GM12874 (cell line): ENCODE results near the gene NUDT21.
A peak's percentile ranks its signal among the peaks of the same experiment; 100 is the strongest.

Experiments
- TF ChIP-seq, protein P1 (sequence below): IDR thresholded peaks from 2 replicates; pipeline ENCODE4 v1.5.1; 2011; ENCODE audit warnings: low read depth, mild to moderate bottlenecking, control low read depth, low read length, moderate library complexity; ENCODE audit not compliant: insufficient read depth

NUDT21 gene

GRCh38 chr16:56413381-56413780 lies 37.8 kb downstream of the NUDT21 start:
- TF ChIP-seq, protein P1, sequence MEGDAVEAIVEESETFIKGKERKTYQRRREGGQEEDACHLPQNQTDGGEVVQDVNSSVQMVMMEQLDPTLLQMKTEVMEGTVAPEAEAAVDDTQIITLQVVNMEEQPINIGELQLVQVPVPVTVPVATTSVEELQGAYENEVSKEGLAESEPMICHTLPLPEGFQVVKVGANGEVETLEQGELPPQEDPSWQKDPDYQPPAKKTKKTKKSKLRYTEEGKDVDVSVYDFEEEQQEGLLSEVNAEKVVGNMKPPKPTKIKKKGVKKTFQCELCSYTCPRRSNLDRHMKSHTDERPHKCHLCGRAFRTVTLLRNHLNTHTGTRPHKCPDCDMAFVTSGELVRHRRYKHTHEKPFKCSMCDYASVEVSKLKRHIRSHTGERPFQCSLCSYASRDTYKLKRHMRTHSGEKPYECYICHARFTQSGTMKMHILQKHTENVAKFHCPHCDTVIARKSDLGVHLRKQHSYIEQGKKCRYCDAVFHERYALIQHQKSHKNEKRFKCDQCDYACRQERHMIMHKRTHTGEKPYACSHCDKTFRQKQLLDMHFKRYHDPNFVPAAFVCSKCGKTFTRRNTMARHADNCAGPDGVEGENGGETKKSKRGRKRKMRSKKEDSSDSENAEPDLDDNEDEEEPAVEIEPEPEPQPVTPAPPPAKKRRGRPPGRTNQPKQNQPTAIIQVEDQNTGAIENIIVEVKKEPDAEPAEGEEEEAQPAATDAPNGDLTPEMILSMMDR: no peak

DNA sequence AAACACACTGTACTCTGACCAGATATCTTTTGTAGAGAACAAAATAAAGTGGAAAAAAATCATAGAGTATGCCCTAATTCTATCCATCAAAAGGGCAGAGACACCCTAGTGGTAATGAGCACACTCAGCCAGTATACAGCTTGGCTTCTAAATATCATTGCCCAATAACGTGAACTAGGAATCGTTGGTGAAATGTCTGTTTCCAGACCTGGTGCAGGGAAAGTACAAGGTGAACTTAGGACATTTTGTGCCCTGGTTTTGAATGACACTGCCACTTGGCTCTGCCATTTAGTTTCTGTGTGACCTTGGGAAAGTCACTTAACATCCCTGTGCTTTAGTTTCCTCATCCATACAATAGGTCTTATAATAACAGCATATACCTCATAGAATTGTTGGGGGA lies 39.5 kb downstream of the NUDT21 start:
- TF ChIP-seq, protein P1: no peak

DNA sequence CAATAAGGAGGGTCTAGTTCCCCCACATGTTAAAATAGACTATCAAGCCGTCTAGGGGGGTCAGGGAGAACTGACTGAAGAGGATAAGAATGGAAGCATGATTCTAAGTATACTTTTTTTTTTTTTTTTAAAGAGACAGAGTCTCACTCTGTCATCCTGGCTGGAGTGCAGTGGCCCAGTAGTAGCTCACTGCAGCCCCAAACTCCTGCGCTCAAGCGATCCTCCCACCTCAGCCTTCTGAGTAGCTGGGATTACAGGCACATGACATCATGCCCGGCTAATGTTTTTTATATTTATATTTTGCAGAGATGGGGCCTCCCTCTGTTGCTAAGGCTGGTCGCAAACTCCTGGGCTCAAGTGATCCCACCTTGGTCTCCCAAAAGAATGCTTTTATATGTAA lies 40.0 kb downstream of the NUDT21 start:
- TF ChIP-seq, protein P1: no peak

- TF ChIP-seq, protein P1: no peak
These were observed 41.9 kb downstream of the NUDT21 start for GRCh38 chr16:56409195-56409594.

DNA sequence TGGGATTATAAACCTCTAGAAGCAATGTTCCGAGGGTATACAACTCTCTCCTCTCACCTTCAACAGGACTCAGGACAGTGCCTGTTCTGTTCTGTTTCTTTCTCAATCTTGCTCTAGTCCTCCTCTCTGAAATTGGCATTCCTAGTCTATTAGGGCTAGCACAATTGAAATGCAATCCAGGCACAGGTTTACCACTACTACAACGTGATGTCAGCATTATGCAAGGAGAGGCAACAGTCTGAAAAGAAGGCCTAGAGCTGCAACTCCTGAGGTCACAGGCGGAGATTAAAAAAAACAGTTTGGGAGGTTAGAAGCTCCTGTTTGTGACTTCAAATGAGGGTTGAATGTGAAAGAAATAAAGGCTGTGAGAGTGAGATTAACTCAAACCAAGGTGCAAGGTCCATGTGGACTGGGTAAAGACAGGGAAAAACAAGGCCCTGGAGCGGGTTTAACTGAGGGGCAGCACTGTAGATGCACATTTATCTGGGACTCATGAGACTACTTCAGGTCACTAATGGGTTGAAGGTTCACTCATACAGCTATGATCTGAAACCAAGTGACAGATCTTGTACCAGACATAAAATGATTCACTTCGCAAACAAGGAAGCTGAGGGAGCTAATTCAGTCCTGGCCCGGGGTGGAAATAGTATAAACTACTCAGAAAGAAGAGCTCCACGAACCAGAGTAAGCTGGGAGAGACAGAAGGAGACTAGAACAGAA lies 42.6 kb downstream of the NUDT21 start:
- TF ChIP-seq, protein P1: no peak

DNA sequence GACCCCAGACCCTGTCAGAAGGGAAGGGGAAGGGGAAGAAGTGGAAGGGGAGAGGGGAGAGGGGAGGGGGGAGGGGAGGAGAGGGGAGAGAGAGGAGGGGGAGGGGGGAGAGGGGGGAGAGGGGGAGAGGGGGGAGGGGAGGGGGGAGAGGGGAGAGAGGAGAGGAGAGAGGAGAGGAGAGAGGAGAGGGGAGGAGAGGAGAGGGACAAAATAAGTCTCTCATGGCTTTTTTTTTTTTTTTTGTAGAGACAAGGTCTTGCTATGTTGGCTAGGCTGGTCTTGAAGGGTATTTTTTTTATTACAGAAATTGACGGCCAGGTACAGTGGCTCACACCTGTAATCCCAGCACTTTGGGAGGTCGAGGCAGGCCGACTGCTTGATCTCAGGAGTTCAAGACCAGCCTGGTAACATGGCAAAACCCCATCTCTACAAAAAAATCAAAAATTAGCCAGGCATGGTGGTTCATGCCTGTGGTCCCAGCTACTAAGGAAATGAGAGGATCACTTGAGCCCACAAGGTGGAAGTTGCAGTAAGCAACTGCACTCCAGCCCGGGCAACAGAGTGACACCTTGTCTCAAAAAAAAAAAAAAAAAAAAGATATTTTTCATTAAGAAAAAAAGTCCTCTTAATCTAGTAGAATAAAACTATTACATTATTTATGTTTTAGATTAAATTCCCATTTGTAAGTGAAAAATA lies 45.0 kb downstream of the NUDT21 start:
- TF ChIP-seq, protein P1: no peak

GRCh38 chr16:56401482-56401881 lies 49.6 kb downstream of the NUDT21 start:
- TF ChIP-seq, protein P1: peak; percentile 54; the same call in 1 of the 2 replicates
